A549 (cell line): ENCODE measurements around the gene ADPRS. TPM values are rescaled to one million over a fixed set of nuclear protein-coding genes. Genes with fewer than 3 reads are reported as not detected.

ENCODE experiments used
- ATAC-seq, 2 experiments: fragments of 200-7000 bp in 1 of 2; fragments of >200 bp in 1 of 2; cut with Nextera tagmentation in 1 of 2; cut with Tn5 transposase in 1 of 2; 3 replicates each; pipeline versions ENCODE4 v1.8.0 to v1.9.1; 2018 to 2020; ENCODE audit warnings: mild to moderate bottlenecking in 1 of 2, moderate library complexity in 1 of 2
- CTCF ChIA-PET: fragments of 300-600 bp; sonication (Branson Sonifier 250); formaldehyde crosslinking; extraction: SDS; loops from one replicate; lab custom pipeline; 2021; ENCODE audit warnings: antibody characterized with exemption, inconsistent platforms; lab: Yijun Ruan, JAX
- POLR2A ChIA-PET: fragments of 350-600 bp; formaldehyde crosslinking; extraction: SDS; loops from one replicate; lab custom pipeline; 2021; ENCODE audit warnings: antibody characterized with exemption, inconsistent platforms; lab: Yijun Ruan, JAX
- DNase-seq, 2 experiments: peaks; one replicate each; pipeline versions ENCODE4 v3.0.0 to v3.0.0-alpha.2; 2011 to 2016; ENCODE audit warnings: low read depth in 1 of 2, low spot score in 1 of 2
- FAIRE-seq: peaks from 2 replicates; lab custom pipeline; 2011; peaks lifted over from hg19 to GRCh38; lab: Jason Lieb, UNC
- H3K27ac ChIP-seq, 2 experiments: fragments of >200 bp; sonication (Bioruptor Twin); formaldehyde crosslinking; 3 replicates each; pipeline ENCODE4 v1.5.1; 2016 to 2017
- H3K4me1 ChIP-seq: fragments of >200 bp; sonication (Bioruptor Twin); formaldehyde crosslinking; 3 replicates; pipeline ENCODE4 v1.6.1; 2016
- H3K4me2 ChIP-seq: fragments of >200 bp; sonication (Bioruptor Twin); formaldehyde crosslinking; 3 replicates; pipeline ENCODE4 v1.6.1; 2016
- H3K4me3 ChIP-seq: fragments of >200 bp; sonication (Bioruptor Twin); formaldehyde crosslinking; 3 replicates; pipeline ENCODE4 v1.5.1; 2016
- H3K9me3 ChIP-seq: fragments of >200 bp; sonication (Bioruptor Twin); formaldehyde crosslinking; 3 replicates; pipeline ENCODE4 v1.6.1; 2016
- CBX8 ChIP-seq: fragments of 200-600 bp; sonication (generic); IDR thresholded peaks from 2 replicates; pipeline ENCODE4 v1.6.1; 2016
- CHD2 ChIP-seq: fragments of 150-350 bp; IDR thresholded peaks from 2 replicates; pipeline ENCODE4 v1.6.1; 2014; ENCODE audit warnings: low read length; ENCODE audit not compliant: partially characterized antibody
- CHD4 ChIP-seq: fragments of 200-600 bp; sonication (generic); IDR thresholded peaks from 2 replicates; pipeline ENCODE4 v1.6.1; 2016; ENCODE audit warnings: antibody characterized with exemption, mild to moderate bottlenecking, borderline replicate concordance
- EHF ChIP-seq: fragments of 250-450 bp; sonication (Bioruptor Pico); IDR thresholded peaks from 2 replicates; pipeline ENCODE4 v1.5.0; 2020; ENCODE audit warnings: mild to moderate bottlenecking
- ESRRA ChIP-seq: fragments of 150-350 bp; IDR thresholded peaks from 2 replicates; pipeline ENCODE4 v1.6.1; 2014; ENCODE audit warnings: mild to moderate bottlenecking, low read length, borderline replicate concordance
- FOSL2 ChIP-seq, 2 experiments: fragments of 450-650 bp in 1 of 2; fragments of >200 bp in 1 of 2; sonication (Bioruptor Twin) in 1 of 2; formaldehyde crosslinking; IDR thresholded peaks; 2 replicates each; pipeline versions ENCODE4 v1.5.0 to v1.6.1; 2016 to 2020; ENCODE audit warnings: mild to moderate bottlenecking in 1 of 2, moderate library complexity in 1 of 2
- FOXS1 ChIP-seq: fragments of 250-450 bp; sonication (Bioruptor Pico); IDR thresholded peaks from 2 replicates; pipeline ENCODE4 v1.5.0; 2020; ENCODE audit warnings: mild to moderate bottlenecking, moderate library complexity
- HDAC2 ChIP-seq: fragments of 200-600 bp; sonication (generic); IDR thresholded peaks from 2 replicates; pipeline ENCODE4 v1.6.1; 2016
- HEYL ChIP-seq: fragments of 250-450 bp; sonication (Bioruptor Pico); IDR thresholded peaks from 2 replicates; pipeline ENCODE4 v1.8.0; 2021; ENCODE audit warnings: mild to moderate bottlenecking, moderate library complexity
- HOXA7 ChIP-seq: fragments of 250-450 bp; sonication (Bioruptor Pico); IDR thresholded peaks from 2 replicates; pipeline ENCODE4 v1.5.0; 2020; ENCODE audit warnings: mild to moderate bottlenecking, moderate library complexity
- KDM1A ChIP-seq: fragments of 200-600 bp; sonication (generic); IDR thresholded peaks from 2 replicates; pipeline ENCODE4 v1.6.1; 2016; ENCODE audit warnings: low read depth, mild to moderate bottlenecking
- MAFK ChIP-seq: fragments of 450-650 bp; IDR thresholded peaks from 2 replicates; pipeline ENCODE4 v1.6.1; 2014; ENCODE audit not compliant: partially characterized antibody
- NR3C1 ChIP-seq: fragments of >200 bp; sonication (Bioruptor Twin); formaldehyde crosslinking; IDR thresholded peaks from 3 replicates; pipeline ENCODE4 v1.6.1; 2017
- RARB ChIP-seq: fragments of 250-450 bp; sonication (Bioruptor Pico); IDR thresholded peaks from 2 replicates; pipeline ENCODE4 v1.8.0; 2021; ENCODE audit warnings: mild to moderate bottlenecking, moderate library complexity
- RCOR1 ChIP-seq: fragments of 150-350 bp; IDR thresholded peaks from 2 replicates; pipeline ENCODE4 v1.6.1; 2014; ENCODE audit warnings: antibody characterized with exemption, low read length, low read depth
- RNF2 ChIP-seq: fragments of 200-600 bp; sonication (generic); IDR thresholded peaks from 2 replicates; pipeline ENCODE4 v1.6.1; 2016; ENCODE audit warnings: low read depth, mild to moderate bottlenecking, antibody characterized with exemption, moderate library complexity, borderline replicate concordance
- TFCP2L1 ChIP-seq: fragments of 250-450 bp; sonication (Bioruptor Pico); IDR thresholded peaks from 2 replicates; pipeline ENCODE4 v1.5.0; 2021; ENCODE audit warnings: mild to moderate bottlenecking
- ZSCAN20 ChIP-seq: fragments of 250-450 bp; sonication (Bioruptor Pico); IDR thresholded peaks from 2 replicates; pipeline ENCODE4 v1.8.0; 2022; ENCODE audit warnings: mild to moderate bottlenecking, moderate library complexity
- WGBS: methylation state at CpG from one replicate; pipeline ENCODE4 v1.1.6; 2017; ENCODE audit errors: missing lambda C conversion rate; 5-methylcytosine and 5-hydroxymethylcytosine counted together
- polyA plus RNA-seq, 4 experiments: library from polyadenylated mRNA; depleted of rRNA in 3 of 4; stranded (reverse); fragments of >200 nt; fragmentation: RNase III in 1 of 4; extraction: RNeasy Plus Mini Kit Qiagen cat#74134 plus additional on column Dnase treatment in 1 of 4; gene quantifications; 2 replicates in 3 of 4; 3 replicates in 1 of 4; pipeline ENCODE4 v1.2.3, GENCODE V29; 2011 to 2017
- TF ChIP-seq, protein P1 (sequence below): IDR thresholded peaks from 2 replicates; pipeline ENCODE4 v1.6.1; 2012
- TF ChIP-seq, protein P2 (sequence below): fragments of 250-450 bp; sonication (Bioruptor Pico); IDR thresholded peaks from 2 replicates; pipeline ENCODE4 v1.5.0; 2021; ENCODE audit warnings: mild to moderate bottlenecking, moderate library complexity, borderline replicate concordance
- TF ChIP-seq, protein P3 (sequence below): IDR thresholded peaks from 2 replicates; pipeline ENCODE4 v1.6.1; 2012

Gene ADPRS
- polyA plus RNA-seq, 2 of the 4 experiments (the other 2 are of a cell fraction): 14.6 to 15.2 TPM

DNA sequence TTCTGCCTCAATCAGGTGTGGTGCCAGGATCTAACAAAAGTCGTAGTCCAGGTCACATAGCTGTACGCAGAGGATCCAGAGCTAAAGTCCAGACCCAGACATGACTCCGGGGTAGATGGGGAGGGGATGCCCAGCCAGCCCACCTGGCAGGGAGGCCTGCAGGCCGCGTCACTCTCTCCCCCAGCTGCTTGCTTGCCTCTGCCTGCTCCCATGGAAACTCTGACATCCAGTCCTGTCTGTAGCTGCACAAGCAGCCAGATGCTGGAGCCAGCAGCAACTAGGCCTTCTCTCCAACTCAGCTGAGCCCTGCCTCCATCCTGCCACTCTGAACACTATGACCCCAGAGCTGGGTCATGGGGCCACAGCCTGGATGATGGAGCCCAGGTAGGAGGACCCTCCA is 28.2 kb downstream of the ADPRS start (continued):
- TF ChIP-seq, protein P1, sequence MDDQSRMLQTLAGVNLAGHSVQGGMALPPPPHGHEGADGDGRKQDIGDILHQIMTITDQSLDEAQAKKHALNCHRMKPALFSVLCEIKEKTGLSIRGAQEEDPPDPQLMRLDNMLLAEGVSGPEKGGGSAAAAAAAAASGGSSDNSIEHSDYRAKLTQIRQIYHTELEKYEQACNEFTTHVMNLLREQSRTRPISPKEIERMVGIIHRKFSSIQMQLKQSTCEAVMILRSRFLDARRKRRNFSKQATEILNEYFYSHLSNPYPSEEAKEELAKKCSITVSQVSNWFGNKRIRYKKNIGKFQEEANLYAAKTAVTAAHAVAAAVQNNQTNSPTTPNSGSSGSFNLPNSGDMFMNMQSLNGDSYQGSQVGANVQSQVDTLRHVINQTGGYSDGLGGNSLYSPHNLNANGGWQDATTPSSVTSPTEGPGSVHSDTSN: no peak
- TF ChIP-seq HOXA7 (CRISPR knock-in tag): no peak
- no peak for TF ChIP-seq HEYL (CRISPR knock-in tag)
- TF ChIP-seq CHD4: no peak

DNA sequence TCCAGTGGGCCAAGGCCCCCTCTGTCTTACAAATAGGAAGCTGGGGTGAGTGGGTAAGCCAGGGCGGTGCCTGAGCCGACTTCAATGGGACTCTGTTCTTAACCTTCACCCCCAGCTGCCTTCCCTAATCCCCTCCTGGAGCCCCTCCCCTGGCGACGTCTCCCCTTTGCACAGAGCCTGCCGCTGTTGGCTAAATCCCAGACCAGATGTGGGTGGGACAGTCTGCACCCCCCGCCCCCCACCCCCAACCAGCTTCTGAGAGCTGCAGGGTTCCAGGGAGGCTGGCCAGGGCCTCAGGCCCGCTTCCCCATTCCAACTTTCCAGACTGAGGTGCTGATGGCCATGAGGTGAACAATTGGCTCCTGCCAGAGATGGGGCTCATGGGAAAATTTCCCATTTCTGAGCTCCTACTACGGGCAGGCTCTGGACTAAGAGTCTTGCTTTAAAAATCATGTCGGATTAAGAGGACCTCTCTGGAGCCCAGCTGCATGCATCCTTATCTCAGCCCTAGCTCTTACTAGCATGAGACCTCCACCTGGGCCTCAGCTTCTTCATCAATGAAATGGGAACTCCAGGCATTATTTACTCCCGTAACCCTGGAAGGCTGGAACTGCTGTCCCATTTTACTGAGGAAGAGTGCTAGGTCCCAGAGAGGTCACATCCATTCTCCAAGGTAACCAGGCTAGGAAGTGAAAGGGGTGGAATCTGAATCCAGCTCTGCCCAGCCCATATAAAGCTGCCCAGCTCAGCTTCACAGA is 29.9 kb downstream of the ADPRS start:
- H3K27ac ChIP-seq: no peak overlapping the region
- DNase-seq: no peak
- H3K4me2 ChIP-seq: no peak overlapping the region
- no peaks in the 10 kb centered on the region for H3K4me1 ChIP-seq
- no peaks in the 10 kb centered on the region for H3K9me3 ChIP-seq
- H3K4me3 ChIP-seq: no peak overlapping the region
- no peak for FAIRE-seq
- TF ChIP-seq RARB (CRISPR knock-in tag) (no peak), NR3C1 (no peak), FOSL2 (IDR thresholded peaks at IDR 0.05) (no peak), FOSL2 (CRISPR knock-in tag; IDR thresholded peaks at IDR 0.05) (no peak), ZSCAN20 (no peak), TFCP2L1 (CRISPR knock-in tag) (no peak), RNF2 (no peak), HEYL (CRISPR knock-in tag) (no peak), CHD4 (no peak)
- TF ChIP-seq, protein P2, sequence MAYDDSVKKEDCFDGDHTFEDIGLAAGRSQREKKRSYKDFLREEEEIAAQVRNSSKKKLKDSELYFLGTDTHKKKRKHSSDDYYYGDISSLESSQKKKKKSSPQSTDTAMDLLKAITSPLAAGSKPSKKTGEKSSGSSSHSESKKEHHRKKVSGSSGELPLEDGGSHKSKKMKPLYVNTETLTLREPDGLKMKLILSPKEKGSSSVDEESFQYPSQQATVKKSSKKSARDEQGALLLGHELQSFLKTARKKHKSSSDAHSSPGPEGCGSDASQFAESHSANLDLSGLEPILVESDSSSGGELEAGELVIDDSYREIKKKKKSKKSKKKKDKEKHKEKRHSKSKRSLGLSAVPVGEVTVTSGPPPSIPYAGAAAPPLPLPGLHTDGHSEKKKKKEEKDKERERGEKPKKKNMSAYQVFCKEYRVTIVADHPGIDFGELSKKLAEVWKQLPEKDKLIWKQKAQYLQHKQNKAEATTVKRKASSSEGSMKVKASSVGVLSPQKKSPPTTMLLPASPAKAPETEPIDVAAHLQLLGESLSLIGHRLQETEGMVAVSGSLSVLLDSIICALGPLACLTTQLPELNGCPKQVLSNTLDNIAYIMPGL (CRISPR knock-in tag): no peak
- TF ChIP-seq, all 56 proteins: peak for 0
- CTCF ChIA-PET: interaction anchor here (0.6 to 8.0 kb wide), 8 partner anchors 8 to 70 kb away, joined by 3 to 49 read pairs (median 3); no protein-coding TSS in a partner anchor
- WGBS: 82% methylated on average over 5 of the region's 10 CpGs
- POLR2A ChIA-PET: no interaction called here
- no peak for ATAC-seq

DNA sequence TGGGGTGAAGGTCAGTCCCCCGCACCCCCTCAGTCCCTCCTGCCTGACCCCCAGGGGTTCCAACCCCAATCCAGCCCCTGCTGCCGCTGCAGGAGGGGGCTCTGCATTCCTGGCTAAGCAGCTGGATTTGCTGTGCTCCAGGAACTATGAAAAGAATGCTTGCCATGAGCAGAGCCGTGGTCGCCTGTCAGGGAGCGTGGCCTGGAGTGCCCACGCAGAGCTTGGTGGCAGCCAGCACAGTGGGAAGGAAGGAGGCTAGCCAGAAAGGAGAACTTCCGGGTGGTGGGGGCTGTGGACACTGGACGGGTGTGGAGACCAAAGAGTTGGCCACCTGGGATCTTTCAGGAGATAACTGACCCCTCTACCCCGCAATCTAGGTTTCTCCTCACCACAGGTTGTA is 30.8 kb downstream of the ADPRS start:
- Histone ChIP-seq H3K4me3 (no peak overlapping the region), H3K27ac (no peak overlapping the region), H3K4me2 (no peak overlapping the region), H3K9me3 (no peaks in the 10 kb centered on the region), H3K4me1 (no peaks in the 10 kb centered on the region)
- ChIA-PET CTCF (interaction anchor here (0.7 to 8.0 kb wide), 6 partner anchors 12 to 69 kb away, joined by 3 to 49 read pairs (median 4); partner anchors contain the start of gene TRAPPC3), POLR2A (no interaction called here)
- TF ChIP-seq, protein P3, sequence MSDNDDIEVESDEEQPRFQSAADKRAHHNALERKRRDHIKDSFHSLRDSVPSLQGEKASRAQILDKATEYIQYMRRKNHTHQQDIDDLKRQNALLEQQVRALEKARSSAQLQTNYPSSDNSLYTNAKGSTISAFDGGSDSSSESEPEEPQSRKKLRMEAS: no peak
- TF ChIP-seq RARB (CRISPR knock-in tag) (no peak), RCOR1 (no peak)
- WGBS: 68% methylated on average over 6 of the region's 9 CpGs
- FAIRE-seq: no peak
- ATAC-seq: no peak
- no peak for DNase-seq

DNA sequence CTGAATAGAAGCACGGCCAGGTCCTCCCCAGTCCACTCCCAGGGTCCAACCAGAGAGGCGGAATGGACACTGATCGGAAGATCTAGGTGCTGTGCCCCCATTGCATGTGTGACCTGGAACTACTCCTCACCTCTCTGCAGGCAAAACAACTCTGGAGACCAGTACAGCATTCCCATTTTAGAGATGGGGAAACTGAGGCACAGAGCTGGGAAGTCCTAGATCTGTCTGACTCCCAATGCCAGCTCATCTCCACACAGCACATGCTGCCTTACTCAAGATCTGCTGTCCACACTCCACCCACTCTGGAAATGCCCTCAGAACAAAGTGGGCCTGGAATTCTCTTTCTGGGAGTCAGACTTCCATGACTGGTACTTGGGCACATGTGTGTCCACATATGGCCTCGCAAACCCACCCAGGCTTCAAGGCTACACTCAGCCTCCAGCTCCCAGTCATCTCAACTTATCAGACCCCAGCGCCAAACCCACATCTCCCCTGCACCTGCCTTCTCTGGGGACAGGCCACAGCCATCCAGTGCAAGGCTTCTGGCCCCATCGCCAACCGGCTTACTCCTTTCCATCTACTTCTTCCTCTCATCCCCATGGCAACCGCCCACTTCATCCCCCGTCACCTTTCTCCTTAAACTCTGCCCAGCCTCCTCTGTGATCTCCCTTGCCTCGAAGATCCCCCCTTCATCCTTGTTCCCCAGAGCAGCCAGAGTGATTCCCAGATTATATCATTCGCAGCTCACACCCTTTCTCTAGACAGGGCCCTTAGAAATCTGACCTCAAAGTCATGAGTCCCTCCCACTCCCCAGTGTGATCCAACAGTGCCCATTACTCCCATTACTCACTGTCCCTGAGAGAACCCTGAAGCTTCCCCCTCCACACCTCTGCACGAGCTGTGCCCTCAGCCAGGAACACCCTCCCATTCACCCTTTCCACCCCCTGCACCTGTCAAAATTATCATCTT is 33.7 kb downstream of the ADPRS start:
- H3K9me3 ChIP-seq: no peaks in the 10 kb centered on the region
- TF ChIP-seq ESRRA (no peak), CBX8 (no peak), MAFK (no peak), ZSCAN20 (no peak), KDM1A (no peak), CHD2 (no peak), EHF (no peak), FOXS1 (CRISPR knock-in tag) (no peak), HDAC2 (no peak)
- H3K4me3 ChIP-seq: no peak overlapping the region
- no peak overlapping the region for H3K27ac ChIP-seq
- WGBS: 73% methylated on average over 10 of the region's 12 CpGs
- no peak overlapping the region for H3K4me2 ChIP-seq
- no peak for DNase-seq
- no peaks in the 10 kb centered on the region for H3K4me1 ChIP-seq
- POLR2A ChIA-PET: no interaction called here
- FAIRE-seq: no peak
- CTCF ChIA-PET: interaction anchor here (1.8 to 1.9 kb wide), 2 partner anchors 12 to 22 kb away, joined by 6 to 7 read pairs; no protein-coding TSS in a partner anchor
- ATAC-seq: no peak
